Measurements from ENCODE around the gene SLC2A14.
"Not testable (repeated sequence)": the region's sequence is repeated elsewhere in the genome, so short reads cannot be mapped to it uniquely, and the experiment has no call there.

Gene SLC2A14

DNA sequence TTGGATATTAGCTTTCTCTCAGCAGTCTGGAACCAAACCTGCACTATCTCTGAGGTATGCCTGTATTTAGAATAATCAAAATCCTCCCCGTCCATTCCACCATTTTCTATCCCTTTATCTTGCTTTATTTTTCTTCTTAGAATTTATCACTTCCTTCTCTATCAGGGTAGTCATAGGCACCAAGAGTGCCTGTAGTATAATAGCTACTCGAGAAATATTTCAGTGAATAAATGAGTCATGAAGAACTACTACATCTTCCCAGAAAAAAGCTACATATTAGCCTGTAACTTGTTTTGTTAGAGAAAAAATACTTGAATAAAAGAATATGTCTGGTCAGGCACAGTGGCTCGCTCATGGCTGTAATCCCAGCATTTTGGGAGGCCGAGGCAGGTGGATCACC lies 4.3 kb downstream of the SLC2A14 start:
- FAIRE-seq = no peak

GRCh38 chr12:7864601-7865150 lies 8.0 kb downstream of the SLC2A14 start:
- FAIRE-seq = no peak

- FAIRE-seq = not testable (repeated sequence)
Measured at GRCh38 chr12:7862814-7863348, 9.8 kb downstream of the SLC2A14 start.

DNA sequence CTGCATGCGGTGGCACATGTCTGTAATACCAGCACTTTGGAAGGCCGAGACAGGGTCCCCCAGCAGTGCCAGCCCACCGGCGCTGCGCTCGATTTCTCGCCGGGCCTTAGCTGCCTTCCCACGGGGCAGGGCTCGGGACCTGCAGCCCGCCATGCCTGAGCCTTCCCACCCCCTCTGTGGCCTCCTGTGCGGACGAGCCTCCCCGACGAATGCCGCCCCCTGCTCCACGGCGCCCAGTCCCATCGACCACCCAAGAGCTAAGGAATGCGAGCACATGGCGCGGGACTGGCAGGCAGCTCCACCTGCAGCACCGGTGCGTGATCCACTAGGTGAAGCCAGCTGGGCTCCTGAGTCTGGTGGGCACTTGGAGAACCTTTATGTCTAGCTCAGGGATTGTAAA lies 10.4 kb downstream of the SLC2A14 start:
- not testable (repeated sequence) for FAIRE-seq

DNA sequence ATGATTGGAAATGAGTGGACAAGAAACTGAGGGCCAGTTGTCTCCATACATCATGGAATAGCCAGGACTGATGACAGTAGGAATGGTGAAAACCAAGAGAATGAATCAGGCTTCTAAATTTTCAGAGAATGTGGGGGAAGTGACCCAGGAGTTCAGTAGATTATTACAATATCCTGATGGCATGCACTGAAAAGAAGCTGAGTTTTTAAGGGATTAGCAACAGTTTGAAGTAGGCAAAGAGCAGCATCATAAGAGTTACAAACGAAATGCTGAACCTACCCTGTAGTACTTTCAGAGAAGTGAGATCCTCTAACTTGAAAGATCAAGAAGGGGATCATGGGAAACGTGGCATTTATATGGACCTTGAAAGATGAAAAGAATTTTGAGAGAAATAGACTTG lies 13.2 kb downstream of the SLC2A14 start:
- FAIRE-seq = no peak

GRCh38 chr12:7857971-7858370 lies 14.7 kb downstream of the SLC2A14 start:
- no peak for FAIRE-seq

GRCh38 chr12:7856516-7856915 lies 16.2 kb downstream of the SLC2A14 start:
- FAIRE-seq = no peak

- FAIRE-seq = no peak
Measured at GRCh38 chr12:7853557-7853956, 19.2 kb downstream of the SLC2A14 start.

DNA sequence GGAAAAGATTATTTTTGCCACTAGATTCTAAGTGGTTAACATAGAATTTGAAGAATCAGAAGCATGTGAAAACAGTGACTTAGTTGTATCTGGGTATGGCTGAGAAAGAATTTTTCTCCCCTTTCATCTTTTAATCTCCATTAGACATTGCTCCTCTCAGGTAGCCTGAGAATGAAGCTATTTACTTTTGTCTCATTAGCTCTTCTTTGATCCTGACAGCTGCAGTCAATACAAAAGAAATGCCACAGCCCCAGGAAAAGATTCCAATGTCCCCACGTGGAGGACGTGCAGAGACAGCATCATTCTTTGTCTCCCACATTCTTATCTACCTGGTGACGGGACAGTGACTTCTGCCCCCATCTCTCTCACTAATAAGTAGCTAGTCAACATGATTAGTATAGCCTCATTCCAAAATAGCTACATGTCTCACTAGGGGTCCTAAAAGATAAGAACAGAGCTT lies 21.1 kb downstream of the SLC2A14 start:
- FAIRE-seq = not testable (repeated sequence)

DNA sequence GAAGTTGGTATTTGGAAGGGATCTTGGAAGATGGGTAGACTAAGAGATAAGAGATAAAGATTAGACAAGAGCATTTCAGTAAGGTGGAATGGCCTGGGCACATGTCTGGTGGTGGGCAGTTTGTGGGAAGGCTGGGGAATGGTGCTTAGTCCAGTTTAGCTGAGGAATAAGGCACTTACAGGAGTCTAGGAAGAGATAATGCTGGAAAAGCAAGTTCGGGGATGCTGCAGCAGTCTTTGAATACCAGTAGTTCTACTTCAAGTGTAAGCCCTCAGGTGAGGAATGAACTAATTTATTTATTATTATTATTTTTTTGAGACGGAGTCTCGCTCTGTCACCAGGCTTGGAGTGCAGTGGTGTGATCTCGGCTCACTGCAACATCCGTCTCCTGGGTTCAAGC lies 22.6 kb downstream of the SLC2A14 start:
- FAIRE-seq = not testable (repeated sequence)

DNA sequence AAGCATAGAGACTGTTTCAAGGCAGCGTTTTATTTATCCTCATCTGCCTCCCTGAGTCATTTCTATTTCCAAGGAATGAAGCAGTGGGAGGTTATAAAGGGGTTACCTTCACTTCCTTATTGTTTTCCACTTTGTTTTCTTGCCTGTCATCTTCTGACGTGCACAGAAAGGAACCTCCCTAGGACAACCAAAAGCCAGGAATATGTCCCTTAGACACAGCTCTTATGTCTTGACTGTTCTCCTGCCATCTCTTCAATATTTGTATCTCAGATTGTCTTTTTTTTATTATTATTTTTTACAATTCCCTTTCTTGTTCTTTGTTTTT lies 24.7 kb downstream of the SLC2A14 start:
- not testable (repeated sequence) for FAIRE-seq

DNA sequence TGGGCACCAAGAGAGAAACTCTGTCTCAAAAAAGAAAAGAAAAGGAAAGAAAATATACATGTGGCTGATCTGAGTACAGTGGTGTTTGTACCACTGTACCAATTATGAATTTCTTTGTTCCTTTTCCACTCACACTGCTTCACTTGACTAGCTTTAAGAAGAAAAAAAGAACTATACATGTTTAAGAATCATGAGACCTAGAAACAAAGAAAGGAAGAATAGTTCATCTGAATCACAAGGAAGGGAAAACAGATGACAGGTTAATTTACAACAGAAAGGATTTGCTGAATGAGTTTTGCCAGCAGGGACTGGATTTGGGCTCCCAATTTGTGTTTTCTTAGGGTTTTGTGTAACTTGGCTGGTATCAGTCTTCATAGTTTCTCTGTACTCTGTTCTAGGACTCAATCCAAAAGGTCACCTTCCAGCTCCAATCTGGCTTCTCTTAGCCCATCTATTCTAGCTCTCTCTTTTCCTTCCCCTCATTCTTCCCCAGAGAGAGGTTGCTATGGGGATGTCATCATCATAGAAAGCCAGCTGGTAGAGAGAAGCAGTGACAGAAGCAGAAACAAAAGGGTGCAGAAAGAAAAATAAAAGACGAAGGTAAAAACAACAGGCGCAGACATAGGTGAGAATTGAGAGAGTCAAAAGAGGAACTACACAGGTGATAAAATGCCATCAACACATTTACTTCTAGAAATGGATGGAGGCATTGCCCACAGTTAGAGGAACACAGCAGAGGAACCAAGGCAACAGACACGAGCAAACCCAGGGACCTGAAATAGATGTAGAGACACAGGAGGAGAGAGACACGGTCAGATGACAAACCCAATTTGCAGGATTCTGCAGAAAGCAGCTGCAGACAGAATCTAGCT lies 25.3 kb downstream of the SLC2A14 start:
- FAIRE-seq = not testable (repeated sequence)

GRCh38 chr12:7844116-7844515 lies 28.6 kb downstream of the SLC2A14 start:
- no peak for FAIRE-seq

- FAIRE-seq = not testable (repeated sequence)
Measured at GRCh38 chr12:7843583-7843982, 29.1 kb downstream of the SLC2A14 start.

DNA sequence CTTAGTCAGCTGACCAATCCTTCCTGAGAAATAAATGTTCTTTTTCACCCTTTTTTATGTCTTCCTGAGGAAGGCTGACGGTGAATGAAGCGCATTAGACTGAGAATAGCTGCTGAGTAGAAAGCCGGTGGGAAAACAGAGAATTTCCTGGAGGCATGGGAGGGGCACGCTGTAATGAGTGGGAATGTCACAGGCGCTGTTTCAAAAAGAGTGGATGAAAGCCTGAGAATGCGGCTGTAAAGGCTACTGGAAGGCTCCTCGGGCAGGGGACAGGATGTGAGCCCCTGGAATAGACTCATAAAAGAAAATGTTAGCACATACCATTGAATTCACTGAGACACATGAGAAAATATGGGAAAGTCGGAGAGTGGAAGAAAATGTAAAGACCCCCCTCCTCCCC lies 29.6 kb downstream of the SLC2A14 start:
- FAIRE-seq = not testable (repeated sequence)

DNA sequence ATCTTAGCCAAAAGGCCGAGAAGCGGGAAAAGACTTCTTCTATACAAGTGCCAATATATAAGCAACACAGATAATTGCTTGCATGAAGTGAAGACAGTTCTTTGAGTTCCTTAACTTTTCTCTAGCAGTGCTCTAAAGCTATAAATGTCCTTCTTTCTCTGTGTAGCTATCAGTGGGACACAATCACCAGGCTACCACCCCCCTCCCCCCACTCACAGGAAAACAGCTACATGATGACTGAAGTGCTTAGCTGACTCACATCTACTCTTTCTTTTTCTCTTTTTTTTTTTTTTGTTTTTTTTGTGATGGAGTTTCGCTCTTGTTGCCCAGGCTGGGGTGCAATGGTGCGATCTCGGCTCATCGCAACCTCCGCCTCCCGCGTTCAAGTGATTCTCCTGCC lies 30.3 kb downstream of the SLC2A14 start:
- FAIRE-seq = not testable (repeated sequence)

- not testable (repeated sequence) for FAIRE-seq
Measured at GRCh38 chr12:7839848-7840247, 32.9 kb downstream of the SLC2A14 start.

GRCh38 chr12:7839226-7839625 lies 33.5 kb downstream of the SLC2A14 start:
- FAIRE-seq = not testable (repeated sequence)

DNA sequence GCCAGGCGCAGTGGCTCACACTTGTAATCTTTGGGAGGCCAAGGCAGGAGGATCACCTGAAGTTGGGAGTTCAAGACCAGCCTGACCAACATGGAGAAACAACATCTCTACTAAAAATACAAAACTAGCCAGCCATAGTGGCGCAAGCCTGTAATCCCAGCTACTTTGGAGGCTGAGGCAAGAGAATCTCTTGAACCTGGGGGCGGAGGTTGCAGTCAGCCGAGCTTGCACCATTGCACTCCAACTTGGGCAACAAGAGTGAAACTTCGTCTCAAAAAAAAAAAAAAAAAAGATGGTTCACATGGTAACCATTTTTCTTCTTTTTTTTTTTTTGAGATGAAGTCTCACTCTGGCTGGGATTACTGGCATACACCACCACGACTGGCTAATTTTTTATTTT lies 35.3 kb downstream of the SLC2A14 start:
- no peak for FAIRE-seq

DNA sequence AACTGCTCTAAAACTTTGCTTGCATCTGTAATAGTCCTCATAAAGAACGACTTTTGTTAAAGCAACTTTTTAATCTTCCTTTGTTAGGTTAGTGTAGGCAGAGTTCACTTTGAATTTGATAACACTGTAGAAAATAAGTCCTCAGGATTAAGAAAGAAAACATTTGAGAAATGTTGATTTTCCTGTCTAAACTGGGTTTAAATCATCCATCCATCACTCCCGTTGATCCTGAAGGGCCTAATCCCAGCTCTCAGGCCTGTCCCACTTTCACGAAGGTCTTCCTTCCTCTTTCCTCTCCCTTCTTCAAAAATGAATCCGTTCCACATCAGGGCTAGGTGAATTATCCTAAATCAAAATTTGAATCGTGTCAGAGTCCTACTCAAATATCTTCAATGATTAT lies 36.9 kb downstream of the SLC2A14 start:
- no peak for FAIRE-seq

- FAIRE-seq = no peak
Measured at GRCh38 chr12:7835116-7835515, 37.6 kb downstream of the SLC2A14 start.

GRCh38 chr12:7834701-7835100 lies 38.0 kb downstream of the SLC2A14 start:
- FAIRE-seq = no peak

- no peak for FAIRE-seq
Measured at GRCh38 chr12:7833831-7834230, 38.9 kb downstream of the SLC2A14 start.

- FAIRE-seq = not testable (repeated sequence)
Measured at GRCh38 chr12:7833201-7833600, 39.5 kb downstream of the SLC2A14 start.
